ENCODE data around the gene SOBP.

DNA sequence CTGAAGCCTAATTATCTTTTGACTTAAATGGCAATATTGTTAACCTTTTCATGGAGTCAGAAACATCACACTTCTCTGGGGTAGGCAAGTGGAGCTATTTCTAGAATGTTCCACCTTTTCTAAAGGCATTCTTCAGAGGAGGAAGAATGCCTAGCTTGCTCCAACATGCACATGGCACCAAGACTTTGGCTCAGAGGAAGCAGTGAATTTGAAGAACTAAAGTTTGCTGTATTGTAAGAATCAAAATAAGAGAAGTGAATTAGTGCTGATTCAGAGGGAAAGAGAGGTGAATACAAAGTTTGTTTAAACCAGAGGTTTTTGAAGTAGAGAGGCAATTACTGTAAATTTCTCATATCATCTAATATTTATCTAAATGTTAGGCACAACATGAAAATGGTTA lies 92.2 kb downstream of the SOBP start:
- TF ChIP-seq POLR2AphosphoS5 (IDR thresholded peaks at IDR 0.05), result no peak
- TF ChIP-seq, protein P1, sequence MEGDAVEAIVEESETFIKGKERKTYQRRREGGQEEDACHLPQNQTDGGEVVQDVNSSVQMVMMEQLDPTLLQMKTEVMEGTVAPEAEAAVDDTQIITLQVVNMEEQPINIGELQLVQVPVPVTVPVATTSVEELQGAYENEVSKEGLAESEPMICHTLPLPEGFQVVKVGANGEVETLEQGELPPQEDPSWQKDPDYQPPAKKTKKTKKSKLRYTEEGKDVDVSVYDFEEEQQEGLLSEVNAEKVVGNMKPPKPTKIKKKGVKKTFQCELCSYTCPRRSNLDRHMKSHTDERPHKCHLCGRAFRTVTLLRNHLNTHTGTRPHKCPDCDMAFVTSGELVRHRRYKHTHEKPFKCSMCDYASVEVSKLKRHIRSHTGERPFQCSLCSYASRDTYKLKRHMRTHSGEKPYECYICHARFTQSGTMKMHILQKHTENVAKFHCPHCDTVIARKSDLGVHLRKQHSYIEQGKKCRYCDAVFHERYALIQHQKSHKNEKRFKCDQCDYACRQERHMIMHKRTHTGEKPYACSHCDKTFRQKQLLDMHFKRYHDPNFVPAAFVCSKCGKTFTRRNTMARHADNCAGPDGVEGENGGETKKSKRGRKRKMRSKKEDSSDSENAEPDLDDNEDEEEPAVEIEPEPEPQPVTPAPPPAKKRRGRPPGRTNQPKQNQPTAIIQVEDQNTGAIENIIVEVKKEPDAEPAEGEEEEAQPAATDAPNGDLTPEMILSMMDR (IDR thresholded peaks at IDR 0.05), result no peak

Measured in breast epithelium (tissue), 3 donors.